ENCODE measurements around the gene SGMS1.
"Not testable (repeated sequence)": the region's sequence is repeated elsewhere in the genome, so short reads cannot be mapped to it uniquely, and the experiment has no call there.

Gene SGMS1

DNA sequence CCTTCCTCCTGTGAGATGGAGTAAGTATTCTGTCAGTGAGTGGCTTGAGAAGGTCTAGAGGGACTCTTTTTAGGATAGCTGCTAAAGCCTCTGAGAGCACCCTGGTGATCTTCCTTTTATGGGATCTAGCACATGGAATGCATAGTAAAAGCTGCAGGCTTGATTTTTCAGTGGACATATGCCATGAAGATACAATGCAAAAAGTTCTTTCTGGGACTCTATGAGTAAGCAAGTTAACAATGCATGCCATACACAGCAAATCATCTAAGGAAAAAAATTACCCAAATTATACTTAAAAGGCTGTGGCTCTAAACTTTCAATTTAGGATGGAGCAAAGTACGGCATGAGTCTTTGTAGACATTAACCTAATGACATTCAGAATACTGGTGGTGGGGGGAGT is 154.5 kb downstream of the SGMS1 start:
- no peak for DNase-seq (ENCODE audit: low read depth)

GRCh38 chr10:50467209-50467608 is 156.5 kb downstream of the SGMS1 start:
- no peak for DNase-seq (ENCODE audit: low read depth)

- no peak for DNase-seq (ENCODE audit: low read depth)
These were observed 159.7 kb downstream of the SGMS1 start for GRCh38 chr10:50464004-50464409.

- no peak for DNase-seq (ENCODE audit: low read depth)
These were observed 161.9 kb downstream of the SGMS1 start for GRCh38 chr10:50461834-50462233.

- no peak for DNase-seq (ENCODE audit: low read depth)
These were observed 162.6 kb downstream of the SGMS1 start for GRCh38 chr10:50461123-50461522.

GRCh38 chr10:50456719-50457118 is 167.0 kb downstream of the SGMS1 start:
- DNase-seq (ENCODE audit: low read depth): no peak

DNA sequence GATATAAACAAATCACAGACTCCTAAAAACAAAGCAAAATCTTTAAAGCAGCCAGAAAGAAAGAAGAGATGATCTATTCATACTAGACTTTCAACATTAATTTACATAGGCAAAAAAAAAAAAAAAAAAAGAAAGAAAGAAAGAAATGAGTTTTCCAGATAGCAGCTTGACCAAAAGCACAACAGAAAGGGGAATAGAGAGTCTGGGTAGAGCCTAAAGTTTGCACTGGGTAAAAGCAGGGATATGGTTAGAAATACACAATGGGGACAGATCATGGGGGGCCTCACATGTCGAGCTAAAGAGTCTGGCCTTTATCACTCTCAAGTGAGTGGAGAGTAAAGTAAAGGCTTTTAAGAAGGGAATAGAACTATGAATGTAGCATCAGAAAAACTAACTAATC is 169.8 kb downstream of the SGMS1 start:
- DNase-seq (ENCODE audit: low read depth): no peak

- no peak for DNase-seq (ENCODE audit: low read depth)
These were observed 171.2 kb downstream of the SGMS1 start for GRCh38 chr10:50452603-50453002.

- DNase-seq (ENCODE audit: low read depth): no peak
These were observed 176.1 kb downstream of the SGMS1 start for GRCh38 chr10:50447691-50448090.

DNA sequence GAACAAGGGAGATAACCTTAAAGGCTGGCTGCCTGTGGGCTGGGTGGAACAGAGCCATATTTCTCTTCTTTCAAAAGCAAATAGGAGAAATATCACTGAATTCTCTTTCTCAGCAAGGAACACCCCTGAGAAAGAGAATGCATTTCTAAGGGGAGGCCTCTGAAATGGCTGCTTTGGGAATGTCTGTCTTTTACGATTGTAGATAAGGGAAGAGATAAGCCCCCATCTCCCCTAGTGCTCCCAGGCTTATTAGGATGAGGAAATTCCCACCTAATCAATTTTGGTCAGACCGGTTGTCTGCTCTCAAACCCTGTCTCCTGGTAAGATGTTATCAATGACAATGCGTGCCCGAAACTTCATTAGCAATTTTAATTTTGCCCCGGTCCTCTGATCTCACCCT is 178.0 kb downstream of the SGMS1 start:
- not testable (repeated sequence) for DNase-seq (ENCODE audit: low read depth)

- DNase-seq (ENCODE audit: low read depth): no peak
These were observed 183.3 kb downstream of the SGMS1 start for GRCh38 chr10:50440489-50440888.

DNA sequence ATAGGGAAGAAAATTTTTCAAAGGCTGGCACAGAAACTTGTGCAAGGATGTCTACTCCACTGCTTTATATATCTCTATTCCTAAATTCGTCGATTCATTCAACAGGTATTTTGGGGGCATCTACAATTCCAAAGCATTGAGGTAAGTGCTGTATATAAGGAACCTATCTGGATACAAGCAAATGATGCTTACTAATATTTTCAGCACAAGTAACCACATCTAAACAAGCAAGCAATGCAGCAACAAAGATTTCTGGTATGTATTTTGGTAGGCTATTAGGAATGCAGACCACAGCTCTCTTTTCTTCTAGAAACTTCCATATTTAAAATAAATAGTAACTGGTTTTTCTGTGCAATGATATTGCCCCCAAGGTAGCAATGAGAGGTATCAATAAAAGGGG is 183.9 kb downstream of the SGMS1 start:
- no peak for DNase-seq (ENCODE audit: low read depth)

DNA sequence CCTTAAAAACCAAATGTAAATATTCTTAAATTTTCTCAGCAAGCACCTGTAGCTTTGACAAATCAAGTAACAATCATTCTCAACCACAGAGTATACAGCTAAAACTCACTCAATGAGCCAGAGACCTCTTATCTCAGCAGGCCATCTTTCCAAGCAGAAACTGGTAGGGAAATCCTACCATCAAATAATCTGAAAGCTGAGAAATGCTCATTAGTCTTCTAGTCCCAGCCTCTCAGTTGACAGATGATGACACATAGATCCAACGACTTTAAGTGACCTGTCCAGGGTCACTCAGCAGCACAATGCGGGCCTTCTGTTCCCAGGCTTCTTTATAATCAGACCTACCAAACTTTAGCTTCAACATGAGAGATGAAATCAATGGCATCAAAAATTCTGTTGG is 184.6 kb downstream of the SGMS1 start:
- no peak for DNase-seq (ENCODE audit: low read depth)

- no peak for DNase-seq (ENCODE audit: low read depth)
These were observed 185.5 kb downstream of the SGMS1 start for GRCh38 chr10:50438049-50438936.

GRCh38 chr10:50437248-50437647 is 186.5 kb downstream of the SGMS1 start:
- no peak for DNase-seq (ENCODE audit: low read depth)

GRCh38 chr10:50436805-50437204 is 187.0 kb downstream of the SGMS1 start:
- no peak for DNase-seq (ENCODE audit: low read depth)

- DNase-seq (ENCODE audit: low read depth): no peak
These were observed 191.3 kb downstream of the SGMS1 start for GRCh38 chr10:50432211-50433009.

- DNase-seq (ENCODE audit: low read depth): no peak
These were observed 192.0 kb downstream of the SGMS1 start for GRCh38 chr10:50431791-50432190.

GRCh38 chr10:50431133-50431532 is 192.6 kb downstream of the SGMS1 start:
- DNase-seq (ENCODE audit: low read depth): no peak

DNA sequence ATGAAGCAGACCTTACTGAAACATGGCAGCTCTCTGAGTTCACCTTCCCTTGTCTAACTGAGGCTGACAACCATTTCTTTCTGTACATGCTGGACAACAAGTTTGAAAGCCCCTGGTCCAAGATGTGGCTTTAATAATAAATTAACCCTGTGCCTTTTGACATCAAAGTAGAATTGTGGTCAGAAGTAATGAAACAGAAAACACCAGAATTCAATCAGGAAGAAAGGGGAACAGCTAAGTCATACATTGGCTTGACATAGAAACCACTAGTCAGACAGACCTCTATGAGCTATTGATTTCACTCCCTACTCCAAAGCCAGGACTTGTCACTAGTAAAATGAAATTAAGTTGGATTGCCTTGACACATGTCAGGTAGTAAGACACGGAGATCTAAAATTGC is 197.3 kb downstream of the SGMS1 start:
- no peak for DNase-seq (ENCODE audit: low read depth)

- DNase-seq (ENCODE audit: low read depth): not testable (repeated sequence)
These were observed 198.5 kb downstream of the SGMS1 start for GRCh38 chr10:50425215-50425614.

DNA sequence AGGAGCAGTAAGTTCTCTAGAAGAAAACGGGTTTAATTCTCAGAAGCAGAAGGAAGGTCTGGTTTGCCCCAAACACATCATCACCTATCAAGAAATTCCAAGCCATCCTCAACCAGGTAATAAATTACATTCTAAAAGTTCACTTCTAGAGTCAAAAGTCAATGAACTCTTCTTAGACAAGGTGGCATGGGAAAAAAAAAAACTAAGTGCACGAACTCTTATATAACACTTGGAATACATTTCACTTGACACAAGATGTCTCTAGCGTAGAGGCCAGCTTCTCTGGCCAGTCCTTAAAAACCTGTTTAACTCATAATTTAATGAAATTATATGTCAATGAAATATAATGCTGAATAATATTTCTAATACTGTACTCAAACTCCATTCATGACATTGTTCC is 200.3 kb downstream of the SGMS1 start:
- DNase-seq (ENCODE audit: low read depth): no peak

- no peak for DNase-seq (ENCODE audit: low read depth)
These were observed 201.5 kb downstream of the SGMS1 start for GRCh38 chr10:50422259-50422658.

Data from stimulated activated CD8-positive, alpha-beta memory T cell treated with anti-CD3 and anti-CD28 coated beads, Interleukin-12 subunit alpha, Interleukin-12 subunit beta, amount 100 ng/mL, for 1 hour (primary cell).